Brain microvascular endothelial cell (primary cell): Measurements from ENCODE around the gene ST6GALNAC6.
"Not testable (repeated sequence)": the region's sequence is repeated elsewhere in the genome, so short reads cannot be mapped to it uniquely, and the experiment has no call there.

Source experiments
- DNase-seq: peaks from one replicate; pipeline ENCODE4 v3.0.0-alpha.2; 2020
- H3K27ac ChIP-seq: fragments of 250-450 bp; sonication (Bioruptor Pico); 2 replicates; pipeline ENCODE4 v1.5.1; 2020; ENCODE audit warnings: mild to moderate bottlenecking, moderate library complexity
- H3K27me3 ChIP-seq: fragments of 250-450 bp; sonication (Bioruptor Pico); replicated peaks from 2 replicates; pipeline ENCODE4 v1.5.1; 2020; ENCODE audit warnings: mild to moderate bottlenecking
- H3K36me3 ChIP-seq: fragments of 250-450 bp; sonication (Bioruptor Pico); replicated peaks from 2 replicates; pipeline ENCODE4 v1.5.1; 2020; ENCODE audit warnings: mild to moderate bottlenecking
- H3K4me3 ChIP-seq: 2 replicates; pipeline ENCODE4 v1.5.1; 2011; ENCODE audit warnings: low read depth, mild to moderate bottlenecking, control low read depth, low read length, moderate library complexity
- in situ Hi-C: cut with HindIII; loops from 2 replicates; pipeline ENCODE4 v1.10.0; 2017; ENCODE audit warnings: low sequenced_read_pairs, low pct_ligation_motif_present
- TF ChIP-seq, protein P1 (sequence below): IDR thresholded peaks from 2 replicates; pipeline ENCODE4 v1.5.1; 2011; ENCODE audit warnings: low read depth, mild to moderate bottlenecking, moderate library complexity, low read length, control low read depth, inconsistent platforms; ENCODE audit errors: missing control alignments

Gene ST6GALNAC6

DNA sequence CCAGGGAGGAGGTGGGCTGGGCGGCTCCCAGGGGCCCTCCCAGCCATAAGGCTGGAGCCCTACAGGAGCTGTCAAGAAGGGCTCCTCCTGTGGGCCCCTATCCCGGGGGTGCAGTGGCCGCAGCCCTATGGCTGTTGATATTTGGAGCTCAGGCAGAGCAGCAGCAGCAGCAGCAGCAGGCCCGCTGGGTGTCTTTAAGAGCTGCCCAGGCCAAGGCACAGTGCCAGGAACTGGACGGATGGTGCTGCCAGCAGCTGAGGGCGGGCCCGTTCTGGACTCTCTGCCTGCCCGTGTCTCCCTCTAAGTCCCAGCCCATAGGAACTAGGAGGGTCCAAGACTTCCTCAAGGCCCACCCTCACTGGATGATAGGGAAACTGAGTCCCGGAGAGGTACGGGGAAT is 25.5 kb downstream of the ST6GALNAC6 start:
- no peak for DNase-seq
- H3K27ac ChIP-seq, result no peak overlapping the region

DNA sequence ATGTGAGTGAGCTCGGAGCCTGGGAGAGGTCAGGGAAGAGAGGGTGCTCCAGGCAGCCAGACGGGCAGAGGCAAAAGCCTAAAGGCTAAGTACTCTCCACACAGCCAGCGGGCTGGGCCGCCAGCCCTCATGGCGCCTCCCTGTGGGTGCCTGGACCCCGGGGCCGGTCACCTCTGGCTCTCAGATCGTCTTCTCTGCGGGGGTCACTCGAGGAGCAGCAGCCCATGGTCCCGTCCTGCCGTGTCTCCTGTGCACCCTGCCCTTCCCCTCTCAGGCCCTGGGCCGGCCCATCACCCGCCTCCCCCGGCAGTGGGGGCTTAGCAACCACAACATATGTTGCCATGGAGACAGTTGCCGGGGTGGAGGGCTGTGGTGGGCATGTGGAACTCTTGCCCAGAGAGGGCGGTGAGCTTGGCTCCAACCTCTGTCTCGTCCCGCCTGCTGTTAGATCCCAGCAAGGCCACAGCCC is 26.1 kb downstream of the ST6GALNAC6 start:
- H3K36me3 ChIP-seq, result peaks cover 14% of the 10 kb centered on the region
- DNase-seq, result no peak
- in situ Hi-C loops, result loop anchor here (25.0 kb wide), 1 partner anchor 111 kb away; no protein-coding TSS in a partner anchor
- H3K27me3 ChIP-seq, result no peaks in the 10 kb centered on the region
- no peak overlapping the region for H3K27ac ChIP-seq
- TF ChIP-seq, protein P1, sequence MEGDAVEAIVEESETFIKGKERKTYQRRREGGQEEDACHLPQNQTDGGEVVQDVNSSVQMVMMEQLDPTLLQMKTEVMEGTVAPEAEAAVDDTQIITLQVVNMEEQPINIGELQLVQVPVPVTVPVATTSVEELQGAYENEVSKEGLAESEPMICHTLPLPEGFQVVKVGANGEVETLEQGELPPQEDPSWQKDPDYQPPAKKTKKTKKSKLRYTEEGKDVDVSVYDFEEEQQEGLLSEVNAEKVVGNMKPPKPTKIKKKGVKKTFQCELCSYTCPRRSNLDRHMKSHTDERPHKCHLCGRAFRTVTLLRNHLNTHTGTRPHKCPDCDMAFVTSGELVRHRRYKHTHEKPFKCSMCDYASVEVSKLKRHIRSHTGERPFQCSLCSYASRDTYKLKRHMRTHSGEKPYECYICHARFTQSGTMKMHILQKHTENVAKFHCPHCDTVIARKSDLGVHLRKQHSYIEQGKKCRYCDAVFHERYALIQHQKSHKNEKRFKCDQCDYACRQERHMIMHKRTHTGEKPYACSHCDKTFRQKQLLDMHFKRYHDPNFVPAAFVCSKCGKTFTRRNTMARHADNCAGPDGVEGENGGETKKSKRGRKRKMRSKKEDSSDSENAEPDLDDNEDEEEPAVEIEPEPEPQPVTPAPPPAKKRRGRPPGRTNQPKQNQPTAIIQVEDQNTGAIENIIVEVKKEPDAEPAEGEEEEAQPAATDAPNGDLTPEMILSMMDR, result no peak
- H3K4me3 ChIP-seq, result no peak overlapping the region

More for the DNA sequence above, 25.5 kb downstream of the ST6GALNAC6 start:
- Histone ChIP-seq H3K27me3 (no peaks in the 10 kb centered on the region), H3K4me3 (no peak overlapping the region), H3K36me3 (peaks cover 14% of the 10 kb centered on the region)
- TF ChIP-seq, protein P1, result no peak
- in situ Hi-C loops, result loop anchor here (25.0 kb wide), 1 partner anchor 112 kb away; no protein-coding TSS in a partner anchor

DNA sequence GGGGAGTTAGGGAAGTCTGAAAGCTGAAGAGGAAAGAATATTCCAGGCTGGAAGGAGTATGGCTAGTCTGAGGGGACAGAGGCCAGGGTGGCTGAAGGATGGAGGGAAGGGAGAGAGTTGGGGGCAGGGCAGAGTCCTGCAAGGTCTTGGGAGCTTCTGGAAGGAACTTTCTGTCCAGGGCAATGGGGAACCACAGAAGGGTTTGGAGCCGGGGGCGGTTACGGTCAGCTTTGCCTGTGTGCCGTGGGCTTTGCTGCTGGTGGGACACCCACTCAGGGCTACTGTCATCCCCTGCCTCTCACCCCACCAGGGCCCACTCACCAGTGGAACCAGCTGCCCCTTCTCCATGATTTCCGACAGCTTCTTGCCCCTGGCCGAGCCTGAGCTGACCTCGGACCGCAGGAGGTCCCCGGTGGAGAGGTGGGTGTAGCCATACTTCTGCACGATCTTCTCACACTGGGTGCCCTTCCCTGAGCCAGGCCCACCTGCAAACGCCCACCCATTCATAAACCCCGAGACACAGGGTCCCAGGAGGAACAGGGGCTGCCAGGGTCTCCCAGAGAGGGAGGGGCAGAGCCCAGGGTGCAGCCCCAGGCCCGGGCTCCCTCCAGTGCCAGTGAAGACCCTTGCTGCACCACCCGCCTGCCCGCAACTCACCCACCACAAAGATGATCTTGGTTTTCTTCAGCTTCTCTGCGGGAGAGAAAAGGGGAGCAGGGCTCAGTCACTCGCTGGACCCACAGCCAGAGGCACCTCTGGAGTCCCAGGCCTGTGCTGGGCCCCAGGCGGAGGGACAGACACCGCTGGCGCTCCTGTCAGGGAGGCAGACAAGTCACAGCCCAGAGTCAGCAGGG is 26.8 kb downstream of the ST6GALNAC6 start:
- H3K27me3 ChIP-seq, result no peaks in the 10 kb centered on the region
- peaks cover 14% of the 10 kb centered on the region for H3K36me3 ChIP-seq
- in situ Hi-C loops, result loop anchor here (25.0 kb wide), 1 partner anchor 110 kb away; no protein-coding TSS in a partner anchor
- no peak overlapping the region for H3K27ac ChIP-seq
- TF ChIP-seq, protein P1, result no peak
- H3K4me3 ChIP-seq, result no peak overlapping the region
- no peak for DNase-seq

DNA sequence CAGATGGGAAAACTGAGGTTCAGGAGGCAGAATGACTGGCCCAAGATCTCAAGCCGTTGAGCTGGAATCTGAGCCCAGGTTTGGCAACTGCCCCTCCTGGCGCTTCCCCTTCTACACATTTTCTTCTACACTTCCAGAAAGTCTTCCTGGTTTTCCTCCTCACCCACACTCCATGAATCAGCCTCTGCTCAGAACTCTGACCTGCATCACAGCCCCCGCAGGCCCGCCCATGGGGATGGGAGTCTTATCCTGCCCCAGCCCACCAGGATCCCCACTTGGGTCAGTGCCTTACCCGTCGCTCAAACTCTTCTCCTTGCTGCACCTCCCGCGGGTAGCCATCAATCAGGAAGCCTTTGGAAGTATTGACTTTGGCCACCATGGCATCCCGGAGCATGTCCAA is 27.9 kb downstream of the ST6GALNAC6 start:
- H3K4me3 ChIP-seq, result no peak overlapping the region
- H3K27ac ChIP-seq, result no peak overlapping the region
- in situ Hi-C loops, result loop anchor here (25.0 kb wide), 1 partner anchor 109 kb away; no protein-coding TSS in a partner anchor
- DNase-seq, result no peak
- peaks cover 14% of the 10 kb centered on the region for H3K36me3 ChIP-seq
- no peaks in the 10 kb centered on the region for H3K27me3 ChIP-seq
- TF ChIP-seq, protein P1, result no peak

DNA sequence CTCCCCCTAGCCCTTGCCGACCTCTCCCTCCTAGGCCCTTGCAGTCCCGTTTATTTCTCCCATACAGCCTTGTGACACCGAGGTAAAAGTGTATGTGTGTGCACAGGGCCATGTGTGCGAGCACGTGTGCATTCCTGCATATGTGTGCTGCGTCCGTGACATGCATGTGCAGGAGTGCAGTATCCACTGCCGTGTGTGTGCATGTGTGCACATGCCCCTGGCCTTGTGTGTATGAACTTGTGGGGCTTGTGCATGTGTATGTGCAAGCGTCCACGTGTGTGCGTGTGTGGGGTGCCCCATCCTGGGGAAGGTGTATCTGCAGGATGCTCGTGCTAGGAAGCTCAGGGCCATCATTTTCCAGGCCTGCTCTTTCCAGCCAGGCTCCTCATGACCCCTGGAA is 28.5 kb downstream of the ST6GALNAC6 start:
- Histone ChIP-seq H3K27me3 (no peaks in the 10 kb centered on the region), H3K27ac (no peak overlapping the region), H3K36me3 (peaks cover 14% of the 10 kb centered on the region), H3K4me3 (no peak overlapping the region)
- TF ChIP-seq, protein P1, result no peak
- in situ Hi-C loops, result loop anchor here (25.0 kb wide), 1 partner anchor 109 kb away; no protein-coding TSS in a partner anchor
- no peak for DNase-seq

DNA sequence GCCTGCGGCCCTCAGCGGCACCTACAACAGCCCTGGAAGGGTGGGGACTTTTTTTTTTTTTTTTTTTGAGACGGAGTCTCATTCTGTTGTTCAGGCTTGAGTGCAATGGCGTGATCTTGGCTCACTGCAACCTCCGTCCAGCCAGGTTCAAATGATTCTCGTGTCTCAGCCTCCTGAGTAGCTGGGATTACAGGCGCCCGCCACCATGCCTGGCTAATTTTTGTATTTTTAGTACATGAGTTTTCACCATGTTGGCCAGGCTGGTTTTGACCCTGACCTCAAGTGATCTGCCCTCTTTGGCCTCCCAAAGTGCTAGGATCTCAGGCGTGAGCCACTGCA is 29.3 kb downstream of the ST6GALNAC6 start:
- H3K36me3 ChIP-seq, result peaks cover 14% of the 10 kb centered on the region
- H3K27ac ChIP-seq, H3K27me3 ChIP-seq, DNase-seq, H3K4me3 ChIP-seq: not testable (repeated sequence)
- in situ Hi-C loops, result loop anchor here (25.0 kb wide), 1 partner anchor 108 kb away; no protein-coding TSS in a partner anchor
